ELF-1 (cell line): ENCODE measurements around the gene TBC1D8.

Experiments
- DNase-seq: peaks from one replicate; pipeline ENCODE4 v3.0.0-alpha.2; 2016; ENCODE audit warnings: low read depth, low spot score

TBC1D8 gene

GRCh38 chr2:101162561-101163330, 11.6 kb upstream of the TBC1D8 start:
- peak; percentile 62 for DNase-seq

- DNase-seq, result no peak
These were observed 10.5 kb upstream of the TBC1D8 start for GRCh38 chr2:101161658-101162057.

- DNase-seq, result no peak
These were observed 9.3 kb upstream of the TBC1D8 start for GRCh38 chr2:101160454-101160853.

- no peak for DNase-seq
These were observed 8.3 kb upstream of the TBC1D8 start for GRCh38 chr2:101159526-101159925.

GRCh38 chr2:101157272-101157671, 6.1 kb upstream of the TBC1D8 start:
- no peak for DNase-seq

DNA sequence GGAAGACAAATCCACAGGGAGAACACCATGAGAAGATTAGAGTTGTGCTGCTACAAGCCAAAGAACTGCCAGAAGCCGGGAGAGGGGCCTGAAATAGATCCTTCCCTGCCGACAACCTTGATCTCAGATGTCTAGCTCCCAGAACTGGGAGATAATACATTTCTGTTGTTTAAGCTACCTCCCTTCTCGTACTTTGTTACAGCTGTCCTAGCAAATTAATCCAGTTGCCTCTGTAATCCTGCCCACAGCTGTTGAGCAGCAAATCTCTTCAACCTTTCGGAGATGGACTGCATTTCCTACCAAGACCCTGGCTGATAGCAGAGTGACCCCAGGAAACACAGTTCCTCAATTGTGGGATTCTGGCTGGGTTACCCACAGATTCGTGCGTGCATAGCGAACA, 2.6 kb upstream of the TBC1D8 start:
- no peak for DNase-seq

DNA sequence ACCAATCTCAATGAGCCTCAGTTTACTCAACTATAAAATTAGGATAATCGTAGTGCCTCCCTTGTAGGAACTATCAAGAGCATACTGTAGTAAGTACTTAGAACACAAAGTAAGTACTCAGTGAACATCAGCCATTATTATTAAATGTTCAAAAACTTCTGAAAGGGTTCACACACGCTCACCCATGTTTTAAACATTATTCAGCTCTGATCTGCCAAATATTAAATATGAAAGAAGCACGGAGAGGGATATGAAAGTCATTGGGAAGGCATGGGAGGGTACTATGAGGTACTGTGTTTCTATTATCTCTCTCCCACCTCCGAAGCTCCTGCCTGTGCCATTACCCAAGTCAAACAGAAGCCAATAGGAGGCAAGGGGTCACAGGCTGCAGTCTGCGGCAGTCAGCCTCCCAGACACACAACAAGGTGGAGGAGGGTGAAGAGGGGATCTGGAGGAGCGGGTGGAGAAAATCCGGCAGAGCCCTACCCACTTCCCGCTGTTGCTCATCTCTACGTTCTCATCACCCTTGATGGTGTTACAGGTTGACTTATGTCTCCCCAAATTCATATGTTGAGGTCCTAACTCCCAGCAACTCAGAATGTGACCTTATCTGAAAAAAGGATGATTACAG, 2.0 kb upstream of the TBC1D8 start:
- DNase-seq, result peak; percentile 18

DNA sequence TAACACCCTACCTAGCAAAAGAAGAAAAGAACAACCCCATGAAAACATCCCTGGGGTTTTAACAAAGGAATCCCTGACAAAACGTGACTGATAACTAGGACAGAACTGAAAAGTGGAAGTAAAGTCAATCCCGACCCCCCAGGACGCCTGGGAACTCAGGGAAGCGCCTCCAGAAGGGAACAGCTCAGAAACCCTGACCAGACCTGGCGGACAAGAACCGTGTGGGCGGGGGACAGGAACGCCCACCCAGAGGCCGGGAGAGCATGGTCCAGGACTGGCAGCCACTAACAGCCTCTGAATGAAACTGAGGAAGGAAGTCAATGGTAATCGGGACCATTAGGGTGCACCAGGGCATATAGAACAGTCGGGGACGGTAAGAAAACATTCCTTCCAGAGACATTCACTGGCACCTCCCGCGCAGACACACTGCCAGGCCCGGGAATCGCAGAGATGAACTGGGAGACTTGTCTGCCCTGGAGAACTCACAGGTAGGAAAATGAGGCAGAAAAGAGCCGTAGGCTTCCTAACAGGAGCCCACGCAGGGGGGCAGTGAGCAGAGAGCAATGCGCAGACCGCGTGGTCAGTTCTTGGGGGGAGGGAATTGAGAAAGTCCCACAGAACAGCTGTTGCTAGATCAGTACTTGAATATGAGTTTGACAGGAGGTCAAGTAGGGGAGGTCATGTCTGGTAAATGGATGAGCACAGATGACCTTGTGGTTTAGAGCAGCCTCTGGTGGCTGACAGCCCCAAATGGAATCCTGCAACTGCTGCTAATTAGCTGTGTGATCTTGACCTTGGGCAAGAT, 1.3 kb upstream of the TBC1D8 start:
- peak; percentile 90 for DNase-seq

DNA sequence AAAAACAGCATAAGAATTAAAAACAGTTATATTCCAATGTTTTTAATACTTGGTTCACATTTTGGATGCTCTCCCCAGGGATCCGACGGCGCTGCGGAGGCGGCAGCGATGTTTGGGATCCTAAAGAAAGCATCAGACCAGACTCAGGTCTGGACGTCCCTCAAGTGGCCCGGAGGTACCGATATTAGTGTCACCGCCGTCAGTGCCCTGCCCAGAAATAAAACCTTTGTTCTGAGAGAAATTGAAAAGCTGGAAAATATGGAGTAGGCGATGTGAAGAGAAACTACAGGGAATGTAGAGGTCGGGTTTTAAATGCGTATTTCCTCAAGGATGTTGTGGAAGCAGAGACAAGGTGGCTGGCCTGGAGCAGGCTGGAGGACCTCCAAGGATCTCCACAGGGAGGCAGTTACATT, 683 bp upstream of the TBC1D8 start:
- no peak for DNase-seq

GRCh38 chr2:101150306-101151145, 656 bp downstream of the TBC1D8 start:
- peak; percentile 35 for DNase-seq

DNA sequence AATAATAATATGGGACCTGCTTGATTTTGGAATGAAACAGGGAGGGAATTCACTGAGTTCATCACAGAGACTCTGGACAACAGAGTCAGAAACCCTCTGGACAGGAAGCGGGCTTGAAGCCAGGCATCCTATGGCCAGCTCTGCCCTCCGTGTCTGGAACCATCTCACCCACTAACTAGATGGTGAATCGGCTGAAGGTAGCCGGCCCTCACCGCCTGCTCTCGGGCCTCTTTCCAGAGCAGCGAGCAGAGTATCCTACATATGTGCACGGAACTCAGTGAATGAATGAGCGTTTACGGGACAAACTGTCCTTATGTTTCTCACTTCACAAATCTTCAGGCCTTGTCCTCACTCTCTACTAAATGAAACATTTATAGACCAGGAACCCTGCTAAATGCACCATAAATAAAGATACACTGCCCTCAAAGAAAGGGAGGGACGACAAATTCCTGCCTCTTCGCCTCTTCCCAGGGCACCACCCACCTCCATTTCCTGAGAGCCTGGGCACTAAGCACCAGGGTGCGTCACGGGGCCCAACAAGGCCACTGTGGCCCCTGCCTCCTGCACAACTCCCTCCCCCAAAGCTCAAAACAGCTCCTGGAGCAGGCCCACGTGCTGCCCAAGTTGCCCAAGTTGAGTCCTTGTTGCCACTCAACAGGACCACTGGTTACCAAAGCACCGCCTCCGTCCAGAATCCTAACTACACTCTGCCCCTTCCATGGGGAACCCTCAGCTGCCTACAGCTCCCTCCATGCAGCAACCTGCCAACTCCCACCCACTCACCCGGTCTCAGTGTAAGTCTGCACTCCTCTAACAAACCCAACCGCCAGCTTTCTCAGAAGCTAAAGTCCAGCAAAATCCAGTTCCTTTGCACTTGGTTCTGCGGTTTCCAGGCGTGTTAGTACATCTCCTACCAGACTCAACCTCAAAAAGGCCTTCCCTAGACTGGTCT, 1.7 kb downstream of the TBC1D8 start:
- peak; percentile 25 for DNase-seq

- DNase-seq, result no peak
These were observed 2.4 kb downstream of the TBC1D8 start for GRCh38 chr2:101148777-101149176.

GRCh38 chr2:101147971-101148370, 3.2 kb downstream of the TBC1D8 start:
- no peak for DNase-seq

GRCh38 chr2:101147062-101147461, 4.1 kb downstream of the TBC1D8 start:
- DNase-seq, result no peak

DNA sequence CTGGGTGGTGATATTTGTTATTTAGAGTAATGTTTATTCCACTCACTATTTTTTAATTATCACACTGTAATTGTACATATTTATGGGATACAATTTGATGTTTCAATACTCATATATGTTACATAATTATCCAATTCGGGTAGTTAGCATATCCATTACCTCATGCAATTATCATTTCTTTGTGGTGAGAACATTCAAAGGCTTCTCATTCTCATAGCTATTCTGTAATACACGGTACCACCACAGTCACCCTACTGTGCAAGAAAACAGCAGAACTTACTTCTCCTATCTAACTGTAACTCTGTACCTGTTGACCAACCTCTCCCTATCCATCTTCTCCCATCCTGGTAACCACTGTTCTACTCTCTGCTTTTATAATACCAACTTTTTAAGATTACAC, 4.6 kb downstream of the TBC1D8 start:
- no peak for DNase-seq

GRCh38 chr2:101145406-101145805, 5.8 kb downstream of the TBC1D8 start:
- no peak for DNase-seq

GRCh38 chr2:101142163-101142562, 9.0 kb downstream of the TBC1D8 start:
- no peak for DNase-seq

- no peak for DNase-seq
These were observed 10.1 kb downstream of the TBC1D8 start for GRCh38 chr2:101140978-101141655.

DNA sequence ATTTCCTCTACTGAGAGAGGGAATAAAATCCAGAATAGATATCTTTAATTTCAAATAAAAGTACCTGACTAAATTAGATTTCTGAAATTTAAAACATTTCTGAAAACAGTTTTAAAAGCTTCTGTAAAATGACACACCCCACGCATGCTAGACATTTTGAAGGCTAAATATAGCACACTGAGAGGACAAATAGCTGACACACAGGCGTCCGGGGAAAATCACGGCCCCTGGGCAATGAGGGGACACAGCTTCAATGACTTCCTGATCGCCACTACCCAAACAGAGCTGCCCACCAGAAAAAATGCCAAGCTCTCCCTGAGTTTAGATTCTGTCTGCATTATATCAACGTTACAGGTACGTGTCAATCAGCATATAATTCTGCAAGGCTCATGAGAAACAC, 10.9 kb downstream of the TBC1D8 start:
- no peak for DNase-seq

- no peak for DNase-seq
These were observed 11.7 kb downstream of the TBC1D8 start for GRCh38 chr2:101139495-101139894.
